ENCODE data around the gene DNAJB6. TPM values are rescaled to one million over a fixed set of nuclear protein-coding genes. Genes with fewer than 3 reads are reported as not detected.

Gene DNAJB6
- total and polyA plus RNA-seq, 9 donors, result 79.0 to 154 (median 89.2) TPM

GRCh38 chr7:157301610-157302120 is 35.1 kb upstream of the DNAJB6 start:
- intact Hi-C loops (cut with DNase I), result no loop called here
- 67 to 76% (median 70%) methylated on average over 10 of the region's 10 CpGs for WGBS, 3 donors
- Histone ChIP-seq H3K36me3 (no peaks in the 10 kb centered on the region), H3K27me3 (no peaks in the 10 kb centered on the region), H3K9me3 (no peaks in the 10 kb centered on the region), H3K4me1 (ENCODE audit: insufficient read depth) (no peaks in the 10 kb centered on the region), H3K27ac (no peak overlapping the region), H3K4me3 (no peak overlapping the region)
- TF ChIP-seq POLR2A (IDR thresholded peaks at IDR 0.05) (no peak), EP300 (IDR thresholded peaks at IDR 0.05) (no peak)
- no peak for DNase-seq

GRCh38 chr7:157306846-157307838 is 29.7 kb upstream of the DNAJB6 start:
- no peak for TF ChIP-seq EP300 (IDR thresholded peaks at IDR 0.05)
- no peak for TF ChIP-seq CTCF (IDR thresholded peaks at IDR 0.05)
- no peak for TF ChIP-seq POLR2A (IDR thresholded peaks at IDR 0.05)
- no peaks in the 10 kb centered on the region for H3K36me3 ChIP-seq
- no peak overlapping the region for H3K4me3 ChIP-seq
- H3K9me3 ChIP-seq, result no peaks in the 10 kb centered on the region
- no peak overlapping the region for H3K27ac ChIP-seq
- WGBS, 3 donors, result 79 to 84% (median 80%) methylated on average over 27 of the region's 27 CpGs
- intact Hi-C loops (cut with DNase I), result no loop called here
- DNase-seq, result no peak
- no peaks in the 10 kb centered on the region for H3K4me1 ChIP-seq (ENCODE audit: insufficient read depth)
- no peaks in the 10 kb centered on the region for H3K27me3 ChIP-seq

DNA sequence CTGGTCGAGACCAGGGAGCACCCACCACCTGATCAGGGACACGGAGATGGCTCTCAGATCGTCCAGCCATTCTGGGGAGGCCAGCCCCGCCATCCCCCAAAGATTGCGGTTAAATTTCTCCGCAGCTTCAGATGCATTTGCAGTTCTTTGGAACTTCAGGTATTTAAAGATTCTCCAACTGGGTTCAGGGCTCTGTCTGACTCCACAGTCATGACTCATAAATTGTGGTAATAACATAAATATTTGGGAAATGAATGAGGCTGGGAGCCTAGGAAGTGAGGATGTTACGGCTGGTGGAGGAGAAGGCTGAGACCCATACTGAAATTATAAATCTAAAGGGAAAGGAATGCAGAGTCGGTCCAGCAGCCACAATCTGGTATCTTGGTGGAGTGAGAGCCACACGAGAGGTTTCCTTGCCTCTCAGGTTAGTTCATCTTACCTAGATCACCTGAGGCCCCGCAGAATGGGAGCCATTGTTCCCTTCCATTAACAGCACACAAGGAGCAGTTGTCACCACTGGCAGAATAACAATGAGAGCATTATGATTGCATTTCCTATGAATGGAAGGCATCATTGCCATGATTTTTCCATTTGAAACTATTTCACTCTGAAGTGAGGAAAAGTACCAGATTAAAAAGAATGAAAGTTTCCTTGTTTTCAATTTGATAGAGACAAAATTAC is 26.7 kb upstream of the DNAJB6 start:
- no peaks in the 10 kb centered on the region for H3K4me1 ChIP-seq (ENCODE audit: insufficient read depth)
- intact Hi-C loops (cut with DNase I), result no loop called here
- WGBS, 3 donors, result 22 to 28% (median 22%) methylated on average over 10 of the region's 10 CpGs
- no peaks in the 10 kb centered on the region for H3K27me3 ChIP-seq
- TF ChIP-seq EP300 (IDR thresholded peaks at IDR 0.05), result no peak
- TF ChIP-seq CTCF (IDR thresholded peaks at IDR 0.05), result no peak
- no peak for TF ChIP-seq POLR2A (IDR thresholded peaks at IDR 0.05)
- H3K36me3 ChIP-seq, result no peaks in the 10 kb centered on the region
- H3K4me3 ChIP-seq, result no peak overlapping the region
- no peak overlapping the region for H3K27ac ChIP-seq
- no peaks in the 10 kb centered on the region for H3K9me3 ChIP-seq
- no peak for DNase-seq

GRCh38 chr7:157310676-157311185 is 26.1 kb upstream of the DNAJB6 start:
- H3K27me3 ChIP-seq, result no peaks in the 10 kb centered on the region
- TF ChIP-seq CTCF (IDR thresholded peaks at IDR 0.05) (no peak), POLR2A (IDR thresholded peaks at IDR 0.05) (no peak), EP300 (IDR thresholded peaks at IDR 0.05) (no peak)
- no peak for DNase-seq
- intact Hi-C loops (cut with DNase I), result no loop called here
- no peaks in the 10 kb centered on the region for H3K36me3 ChIP-seq
- H3K9me3 ChIP-seq, result no peaks in the 10 kb centered on the region
- 70 to 73% (median 71%) methylated on average over 7 of the region's 7 CpGs for WGBS, 3 donors
- no peak overlapping the region for H3K4me3 ChIP-seq
- H3K4me1 ChIP-seq (ENCODE audit: insufficient read depth), result no peaks in the 10 kb centered on the region
- H3K27ac ChIP-seq, result no peak overlapping the region
